ENCODE data around the gene KDELR1.

KDELR1 gene

GRCh38 chr19:48346191-48346590 lies 45.2 kb downstream of the KDELR1 start:
- Histone ChIP-seq H3K27me3 (ENCODE audit: insufficient read depth, low read length) (no peaks in the 10 kb centered on the region), H3K36me3 (ENCODE audit: insufficient read depth, low read length) (no peaks in the 10 kb centered on the region), H3K9me3 (ENCODE audit: low read length) (no peaks in the 10 kb centered on the region), H3K4me2 (ENCODE audit: low read length) (no peak overlapping the region), H3K79me2 (ENCODE audit: insufficient read depth, low read length) (no peaks in the 10 kb centered on the region), H3K9ac (ENCODE audit: low read length) (no peak overlapping the region), H4K20me1 (ENCODE audit: insufficient read depth, low read length) (no peaks in the 10 kb centered on the region), H3K4me1 (ENCODE audit: insufficient read depth, low read length, severe bottlenecking) (no peaks in the 10 kb centered on the region), H2AFZ (ENCODE audit: low read length) (no peak overlapping the region), H3F3A (ENCODE audit: insufficient read depth, low read length) (no peaks in the 10 kb centered on the region), H3K9me2 (ENCODE audit: low read depth, low read length) (no peaks in the 10 kb centered on the region), H3K27ac (ENCODE audit: low read depth, low read length, poor library complexity, severe bottlenecking) (no peak overlapping the region), H3K4me3 (ENCODE audit: low read depth, low read length, poor library complexity, severe bottlenecking) (no peak overlapping the region)
- TF ChIP-seq EZH2 (IDR thresholded peaks at IDR 0.05; ENCODE audit: borderline replicate concordance, low read length) (no peak), CTCF (IDR thresholded peaks at IDR 0.05; ENCODE audit: low read length) (no peak)

GRCh38 chr19:48344892-48345291 lies 46.5 kb downstream of the KDELR1 start:
- H3K9ac ChIP-seq (ENCODE audit: low read length) = no peak overlapping the region
- no peaks in the 10 kb centered on the region for H3K79me2 ChIP-seq (ENCODE audit: insufficient read depth, low read length)
- H3F3A ChIP-seq (ENCODE audit: insufficient read depth, low read length) = no peaks in the 10 kb centered on the region
- H3K9me3 ChIP-seq (ENCODE audit: low read length) = no peaks in the 10 kb centered on the region
- no peak overlapping the region for H2AFZ ChIP-seq (ENCODE audit: low read length)
- no peak overlapping the region for H3K4me3 ChIP-seq (ENCODE audit: low read depth, low read length, poor library complexity, severe bottlenecking)
- H3K27ac ChIP-seq (ENCODE audit: low read depth, low read length, poor library complexity, severe bottlenecking) = no peak overlapping the region
- H3K36me3 ChIP-seq (ENCODE audit: insufficient read depth, low read length) = no peaks in the 10 kb centered on the region
- no peaks in the 10 kb centered on the region for H3K4me1 ChIP-seq (ENCODE audit: insufficient read depth, low read length, severe bottlenecking)
- TF ChIP-seq EZH2 (IDR thresholded peaks at IDR 0.05; ENCODE audit: borderline replicate concordance, low read length) = no peak
- no peak for TF ChIP-seq CTCF (IDR thresholded peaks at IDR 0.05; ENCODE audit: low read length)
- no peaks in the 10 kb centered on the region for H3K9me2 ChIP-seq (ENCODE audit: low read depth, low read length)
- H4K20me1 ChIP-seq (ENCODE audit: insufficient read depth, low read length) = no peaks in the 10 kb centered on the region
- no peak overlapping the region for H3K4me2 ChIP-seq (ENCODE audit: low read length)
- no peaks in the 10 kb centered on the region for H3K27me3 ChIP-seq (ENCODE audit: insufficient read depth, low read length)

DNA sequence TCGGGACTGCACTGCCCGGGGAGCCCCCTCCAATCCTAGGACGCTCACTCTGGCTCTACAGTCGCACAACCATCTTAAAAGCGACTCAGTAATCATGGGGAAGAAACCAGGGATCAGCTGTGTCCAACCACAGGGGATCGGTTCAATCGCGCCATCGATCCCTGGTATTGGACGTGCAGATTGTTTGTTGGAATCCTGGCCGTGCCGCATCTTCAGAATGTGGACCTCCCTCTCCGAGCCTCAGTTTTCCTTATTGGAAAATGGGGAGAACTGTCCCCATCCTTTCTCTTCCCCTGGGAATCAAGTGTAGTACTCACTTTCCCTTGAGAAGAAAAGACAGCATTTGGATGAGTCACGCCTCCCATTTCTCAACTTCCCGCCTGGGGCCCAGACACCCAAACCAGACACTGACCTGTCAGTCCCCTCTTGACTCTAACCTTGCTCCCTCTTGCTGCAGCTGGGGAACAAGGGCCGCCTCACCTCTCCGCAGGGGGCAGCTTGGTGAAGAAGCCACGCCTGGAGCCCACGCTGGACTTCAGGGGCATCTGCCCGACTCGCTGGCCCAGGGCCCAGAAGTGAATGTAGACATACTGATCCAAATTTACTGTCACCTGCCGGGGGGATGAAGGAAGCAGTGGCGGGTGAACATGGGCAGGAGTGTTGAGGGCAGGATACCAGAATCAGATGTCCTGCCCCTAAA lies 48.4 kb downstream of the KDELR1 start:
- no peaks in the 10 kb centered on the region for H3K79me2 ChIP-seq (ENCODE audit: insufficient read depth, low read length)

More for the DNA sequence above, 48.4 kb downstream of the KDELR1 start:
- Histone ChIP-seq H3K27ac (ENCODE audit: low read depth, low read length, poor library complexity, severe bottlenecking) (no peak overlapping the region), H2AFZ (ENCODE audit: low read length) (no peak overlapping the region), H3K9me2 (ENCODE audit: low read depth, low read length) (no peaks in the 10 kb centered on the region), H3K9ac (ENCODE audit: low read length) (no peak overlapping the region), H3K9me3 (ENCODE audit: low read length) (no peaks in the 10 kb centered on the region), H4K20me1 (ENCODE audit: insufficient read depth, low read length) (no peaks in the 10 kb centered on the region), H3K4me1 (ENCODE audit: insufficient read depth, low read length, severe bottlenecking) (no peaks in the 10 kb centered on the region), H3K4me2 (ENCODE audit: low read length) (no peak overlapping the region), H3K36me3 (ENCODE audit: insufficient read depth, low read length) (no peaks in the 10 kb centered on the region), H3F3A (ENCODE audit: insufficient read depth, low read length) (no peaks in the 10 kb centered on the region), H3K4me3 (ENCODE audit: low read depth, low read length, poor library complexity, severe bottlenecking) (no peak overlapping the region), H3K27me3 (ENCODE audit: insufficient read depth, low read length) (no peaks in the 10 kb centered on the region)
- no peak for TF ChIP-seq EZH2 (IDR thresholded peaks at IDR 0.05; ENCODE audit: borderline replicate concordance, low read length)
- no peak for TF ChIP-seq CTCF (IDR thresholded peaks at IDR 0.05; ENCODE audit: low read length)
